Activated T-helper 17 cell treated with anti-CD3 and anti-CD28 coated beads, Interleukin-2, amount 50 U/mL, for 72 hours (primary cell): ENCODE measurements around the gene KDF1. TPM values are rescaled to one million over a fixed set of nuclear protein-coding genes. Genes with fewer than 3 reads are reported as not detected.

Experiments
- ATAC-seq: fragments of 150-1000 bp; cut with Tn5 transposase; replicated peaks from 2 replicates; pipeline ENCODE4 v1.10.0; 2021; ENCODE audit warnings: mild to moderate bottlenecking, moderate library complexity
- H3K27ac Mint-ChIP-seq: one replicate; pipeline ENCODE4 v1.8.0; 2022; ENCODE audit warnings: mixed read lengths
- H3K27me3 Mint-ChIP-seq: one replicate; pipeline ENCODE4 v1.8.0; 2022; ENCODE audit warnings: mixed read lengths
- H3K36me3 Mint-ChIP-seq: one replicate; pipeline ENCODE4 v1.8.0; 2022; ENCODE audit warnings: low read depth, mild to moderate bottlenecking, mixed read lengths
- H3K4me1 Mint-ChIP-seq: one replicate; pipeline ENCODE4 v1.8.0; 2022; ENCODE audit warnings: mixed read lengths
- H3K4me3 Mint-ChIP-seq: one replicate; pipeline ENCODE4 v1.8.0; 2022; ENCODE audit warnings: mild to moderate bottlenecking, mixed read lengths
- H3K9me3 Mint-ChIP-seq: one replicate; pipeline ENCODE4 v1.8.0; 2022; ENCODE audit warnings: mixed read lengths
- total RNA-seq, 2 donors: library from RNA; stranded (reverse); gene quantifications; one replicate each; pipeline ENCODE4 v1.2.3, GENCODE V29; 2022

Gene KDF1, protein sequence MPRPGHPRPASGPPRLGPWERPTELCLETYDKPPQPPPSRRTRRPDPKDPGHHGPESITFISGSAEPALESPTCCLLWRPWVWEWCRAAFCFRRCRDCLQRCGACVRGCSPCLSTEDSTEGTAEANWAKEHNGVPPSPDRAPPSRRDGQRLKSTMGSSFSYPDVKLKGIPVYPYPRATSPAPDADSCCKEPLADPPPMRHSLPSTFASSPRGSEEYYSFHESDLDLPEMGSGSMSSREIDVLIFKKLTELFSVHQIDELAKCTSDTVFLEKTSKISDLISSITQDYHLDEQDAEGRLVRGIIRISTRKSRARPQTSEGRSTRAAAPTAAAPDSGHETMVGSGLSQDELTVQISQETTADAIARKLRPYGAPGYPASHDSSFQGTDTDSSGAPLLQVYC
- not detected for total RNA-seq

DNA sequence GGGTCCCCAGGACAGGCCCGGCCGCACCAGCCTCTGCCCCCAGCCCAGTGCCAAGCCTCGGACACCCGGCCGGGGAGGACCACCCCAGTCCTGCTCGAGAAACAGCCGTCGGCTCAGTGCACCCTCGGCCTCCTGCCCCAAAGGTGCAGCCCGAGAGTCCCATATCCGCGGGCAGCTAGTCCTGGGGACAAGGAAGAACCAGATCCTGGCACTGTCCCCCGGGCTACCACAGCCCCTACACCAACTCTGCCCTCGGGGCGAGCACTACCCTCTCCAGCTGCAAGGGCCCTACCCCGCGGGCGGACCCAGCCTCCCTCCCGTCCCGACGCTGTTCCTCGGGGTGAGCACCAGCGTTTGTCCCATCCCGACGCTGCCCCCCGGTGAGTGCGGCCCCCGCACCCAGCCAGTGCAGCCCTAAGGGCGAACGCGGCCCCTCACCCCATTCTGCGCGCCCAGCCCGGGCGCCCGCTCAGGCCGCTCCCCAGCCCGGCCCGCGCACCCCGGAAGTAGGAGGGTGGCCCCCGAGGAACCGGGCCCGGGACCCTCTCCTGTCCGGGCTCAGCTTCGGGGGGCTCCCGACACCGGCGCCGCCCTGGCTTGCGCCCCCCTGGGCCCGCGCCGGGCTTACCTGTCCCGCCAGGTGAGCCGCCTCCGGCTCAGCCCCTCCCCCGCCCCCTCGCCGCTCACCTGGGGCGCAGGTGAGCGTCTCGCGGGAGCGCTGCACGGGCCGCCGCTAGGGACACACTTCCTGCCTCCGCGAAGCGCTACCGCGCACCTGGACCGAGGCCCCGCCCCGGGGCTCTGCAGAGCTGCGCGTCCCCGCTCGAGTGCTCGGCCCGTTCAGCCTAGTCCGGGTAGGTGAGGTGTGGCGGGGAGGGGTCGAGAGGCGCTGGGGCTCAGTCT lies at the start of gene KDF1:
TSS of gene KDF1 (minus strand) at position 747 of the 903 bp plus-strand sequence. CDS start 8,088 bp downstream, outside the sequence.
- Mint-ChIP-seq H3K4me1 (peaks cover 5% of the 10 kb centered on the region), H3K9me3 (no peaks in the 10 kb centered on the region)

DNA sequence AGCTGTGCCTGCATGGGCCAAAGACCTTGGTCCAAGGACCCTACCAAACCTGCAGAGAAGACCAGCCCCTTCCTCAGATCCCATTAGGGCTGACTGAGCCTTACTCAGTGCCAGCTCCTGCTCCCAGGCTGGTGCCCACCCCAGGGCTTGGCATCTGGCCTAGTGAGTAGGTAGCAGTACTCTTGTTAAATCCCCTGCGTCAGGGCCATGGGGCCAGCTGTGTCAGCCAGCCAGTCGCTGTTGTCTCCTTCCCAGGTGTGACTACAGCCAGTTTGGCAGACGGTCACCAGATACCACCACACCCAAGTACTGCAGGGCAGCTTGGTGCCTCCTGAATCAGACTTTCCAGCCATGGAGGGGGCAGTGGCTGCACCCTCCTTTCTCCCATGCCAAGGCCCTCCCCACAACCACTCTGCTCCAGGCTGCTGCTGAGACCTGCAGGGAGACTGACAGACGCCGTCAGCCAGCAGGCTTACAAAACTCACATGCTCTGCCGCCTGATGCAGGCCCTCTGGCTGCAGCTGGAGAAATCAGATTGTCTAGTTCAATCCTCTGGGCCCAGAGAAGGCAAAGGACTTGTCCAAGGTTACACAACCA lies 49.4 kb upstream of the KDF1 start:
- Mint-ChIP-seq H3K27ac (no peak overlapping the region), H3K27me3 (peaks cover 15% of the 10 kb centered on the region), H3K36me3 (no peaks in the 10 kb centered on the region), H3K4me3 (no peak overlapping the region), H3K4me1 (no peaks in the 10 kb centered on the region), H3K9me3 (no peaks in the 10 kb centered on the region)
- no peak for ATAC-seq

More for the DNA sequence above, at the start of gene KDF1:
- Mint-ChIP-seq H3K4me3 (peak within 1 kb of the TSS; percentile 82), H3K27me3 (peaks cover 14% of the 10 kb centered on the region), H3K27ac (peak within 1 kb of the TSS; percentile 80), H3K36me3 (no peaks in the 10 kb centered on the region)
- ATAC-seq = peak; percentile 82

DNA sequence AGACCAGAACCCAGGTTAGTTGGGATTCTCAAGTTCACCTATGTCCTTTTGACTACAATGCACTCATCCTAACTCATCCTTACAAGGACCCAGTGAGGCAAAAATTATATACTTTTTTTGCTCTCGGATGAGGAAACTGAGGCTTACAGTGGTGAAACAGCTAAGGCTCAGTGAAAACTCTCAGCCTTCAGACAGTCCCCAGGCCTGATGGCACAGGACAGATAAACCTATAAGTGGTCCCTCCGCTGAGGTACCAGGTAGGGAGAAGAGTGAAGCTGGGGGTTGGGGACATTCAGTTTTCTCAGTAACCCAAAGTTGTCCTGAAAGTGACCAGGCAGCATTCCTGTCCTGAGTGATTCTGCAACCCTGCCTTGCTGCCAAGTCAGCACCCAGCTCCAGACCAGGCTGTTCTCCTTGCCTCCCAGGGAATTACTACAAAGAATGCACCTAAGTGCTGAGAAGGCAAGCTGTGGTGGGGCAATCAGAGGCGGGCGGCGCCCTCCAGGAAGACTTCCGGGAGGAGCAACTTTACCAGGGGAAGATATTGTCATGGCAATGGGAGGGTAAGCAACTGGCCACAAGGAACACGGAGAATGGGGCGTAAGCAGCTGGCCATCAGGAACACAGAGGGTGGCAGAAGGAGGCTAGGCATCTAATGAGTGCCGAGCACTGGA lies 47.8 kb upstream of the KDF1 start:
- Mint-ChIP-seq H3K27ac (no peak overlapping the region), H3K4me1 (no peaks in the 10 kb centered on the region), H3K9me3 (no peaks in the 10 kb centered on the region), H3K36me3 (no peaks in the 10 kb centered on the region), H3K4me3 (no peak overlapping the region), H3K27me3 (peaks cover 15% of the 10 kb centered on the region)
- no peak for ATAC-seq

DNA sequence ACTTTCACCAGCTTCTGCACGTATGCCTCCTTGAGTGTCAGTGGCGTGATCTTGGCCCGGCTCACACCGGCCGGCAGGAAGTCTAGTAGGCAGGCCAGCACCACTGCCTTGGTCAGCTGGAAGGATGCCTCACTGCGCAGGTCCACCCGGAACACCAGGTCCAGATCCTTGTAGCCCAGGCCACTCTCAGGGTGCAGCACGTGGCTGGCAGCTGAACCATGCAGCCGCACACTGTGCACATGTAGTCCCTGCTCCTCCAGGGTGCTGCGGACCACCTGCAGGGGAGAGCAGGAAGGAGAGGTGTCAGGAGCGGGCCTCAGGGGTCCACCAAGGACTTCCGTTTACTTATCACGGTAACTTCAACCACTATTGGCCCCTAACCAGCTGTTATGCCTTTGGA lies 46.4 kb upstream of the KDF1 start:
- Mint-ChIP-seq H3K9me3 (no peaks in the 10 kb centered on the region), H3K27me3 (peaks cover 8% of the 10 kb centered on the region), H3K36me3 (no peaks in the 10 kb centered on the region), H3K4me3 (no peak overlapping the region), H3K27ac (no peak overlapping the region), H3K4me1 (no peaks in the 10 kb centered on the region)
- no peak for ATAC-seq

DNA sequence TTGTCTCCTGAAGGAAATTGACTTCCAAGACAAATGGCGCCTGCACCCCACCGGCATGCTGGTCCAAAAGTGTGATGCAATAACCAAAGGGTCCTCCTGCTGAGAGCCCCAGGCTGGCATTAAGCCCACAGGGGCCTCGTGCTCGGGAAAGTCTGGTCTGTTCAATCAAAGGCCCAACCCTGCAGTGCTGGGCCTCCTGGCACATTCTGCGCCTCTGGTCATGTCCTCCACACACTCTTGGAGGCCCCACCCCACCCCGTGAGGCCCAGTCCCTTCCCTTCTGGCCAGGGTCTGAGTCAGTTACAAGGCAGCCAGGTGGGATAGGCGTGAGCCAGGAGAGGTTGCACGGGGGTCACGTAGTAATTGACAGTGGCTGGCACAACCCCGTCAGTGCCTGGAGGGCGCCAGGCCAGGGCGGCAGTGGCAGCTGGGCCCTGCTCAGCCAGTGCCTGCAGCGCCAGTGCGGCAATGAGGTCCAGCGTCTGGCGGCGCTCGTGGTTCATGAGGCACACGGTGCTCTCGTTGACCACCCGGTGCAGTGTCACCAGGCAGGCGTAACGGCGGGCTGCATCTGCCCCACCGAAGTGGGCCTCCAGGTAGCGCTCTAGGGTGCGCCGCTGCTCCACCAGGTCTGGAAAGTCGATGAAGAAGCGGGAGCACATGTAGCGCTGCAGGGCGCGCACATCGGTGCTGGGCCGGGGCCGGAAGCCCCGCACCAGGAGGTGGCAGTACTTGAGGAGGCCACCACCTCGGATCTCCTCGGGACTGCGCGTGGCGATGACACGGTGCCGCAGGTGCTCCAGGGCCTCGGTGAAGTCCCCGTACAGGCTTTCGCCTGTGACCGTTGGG lies 45.6 kb upstream of the KDF1 start:
- Mint-ChIP-seq H3K4me3 (no peak overlapping the region), H3K27me3 (peaks cover 3% of the 10 kb centered on the region), H3K36me3 (no peaks in the 10 kb centered on the region), H3K4me1 (no peaks in the 10 kb centered on the region), H3K27ac (no peak overlapping the region), H3K9me3 (no peaks in the 10 kb centered on the region)
- ATAC-seq = no peak

DNA sequence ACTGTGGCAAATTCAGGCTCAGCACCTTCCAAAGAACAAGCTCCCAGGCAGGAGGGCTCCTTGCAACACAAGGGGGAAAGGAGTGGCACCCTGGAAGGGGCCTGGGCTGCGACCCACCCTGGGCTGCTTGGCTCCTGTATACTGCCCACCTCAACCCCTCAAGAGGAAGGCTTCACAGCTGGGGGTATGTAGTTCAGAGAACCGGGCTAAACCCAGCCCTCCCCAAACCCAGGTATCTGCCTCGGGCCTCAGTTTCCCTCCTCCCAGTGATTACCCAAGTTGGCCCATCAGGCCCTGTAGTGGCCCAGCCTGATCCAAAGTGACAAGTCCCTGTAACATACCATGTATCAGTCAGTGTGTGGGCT lies 44.9 kb upstream of the KDF1 start:
- no peak for ATAC-seq

DNA sequence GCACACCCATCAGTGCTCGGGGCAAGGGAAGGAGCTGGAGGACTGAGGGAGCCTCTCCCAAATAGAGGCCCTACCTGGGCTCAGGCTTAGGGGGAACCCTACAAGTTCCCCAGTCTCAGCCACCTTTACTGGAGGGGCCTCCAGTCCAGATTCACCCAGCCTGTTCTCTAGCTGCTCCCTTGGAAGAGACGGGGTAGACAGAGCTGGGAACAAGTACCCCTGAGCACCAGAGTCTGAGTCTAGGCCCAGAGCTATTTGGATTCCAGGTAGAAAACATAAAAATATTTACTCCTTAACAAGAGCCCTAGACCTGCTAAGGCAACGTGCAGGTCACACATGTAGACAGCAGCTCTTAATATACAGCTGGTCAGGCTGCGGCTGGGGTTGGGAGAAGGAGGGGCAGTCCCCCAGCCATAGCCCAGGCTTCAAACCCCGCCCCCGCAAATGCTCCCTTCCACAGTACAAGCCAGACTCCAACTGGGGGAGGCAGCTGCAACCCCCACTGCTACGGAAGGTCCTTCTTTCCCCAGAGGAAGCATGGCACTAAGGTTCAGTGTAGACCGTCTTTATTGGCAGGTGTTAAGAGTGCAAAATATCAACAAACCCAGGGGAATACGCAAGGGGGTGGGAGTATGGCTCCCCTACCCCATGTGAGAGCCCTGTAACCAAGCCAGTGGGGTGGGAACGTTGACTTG lies 44.4 kb upstream of the KDF1 start:
- Mint-ChIP-seq H3K36me3 (no peaks in the 10 kb centered on the region), H3K4me3 (no peak overlapping the region), H3K4me1 (no peaks in the 10 kb centered on the region), H3K27ac (no peak overlapping the region), H3K27me3 (peaks cover 3% of the 10 kb centered on the region), H3K9me3 (no peaks in the 10 kb centered on the region)
- no peak for ATAC-seq

More for the DNA sequence above, 44.9 kb upstream of the KDF1 start:
- Mint-ChIP-seq H3K9me3 (no peaks in the 10 kb centered on the region), H3K4me1 (no peaks in the 10 kb centered on the region), H3K27ac (no peak overlapping the region), H3K4me3 (no peak overlapping the region), H3K36me3 (no peaks in the 10 kb centered on the region), H3K27me3 (peaks cover 3% of the 10 kb centered on the region)

DNA sequence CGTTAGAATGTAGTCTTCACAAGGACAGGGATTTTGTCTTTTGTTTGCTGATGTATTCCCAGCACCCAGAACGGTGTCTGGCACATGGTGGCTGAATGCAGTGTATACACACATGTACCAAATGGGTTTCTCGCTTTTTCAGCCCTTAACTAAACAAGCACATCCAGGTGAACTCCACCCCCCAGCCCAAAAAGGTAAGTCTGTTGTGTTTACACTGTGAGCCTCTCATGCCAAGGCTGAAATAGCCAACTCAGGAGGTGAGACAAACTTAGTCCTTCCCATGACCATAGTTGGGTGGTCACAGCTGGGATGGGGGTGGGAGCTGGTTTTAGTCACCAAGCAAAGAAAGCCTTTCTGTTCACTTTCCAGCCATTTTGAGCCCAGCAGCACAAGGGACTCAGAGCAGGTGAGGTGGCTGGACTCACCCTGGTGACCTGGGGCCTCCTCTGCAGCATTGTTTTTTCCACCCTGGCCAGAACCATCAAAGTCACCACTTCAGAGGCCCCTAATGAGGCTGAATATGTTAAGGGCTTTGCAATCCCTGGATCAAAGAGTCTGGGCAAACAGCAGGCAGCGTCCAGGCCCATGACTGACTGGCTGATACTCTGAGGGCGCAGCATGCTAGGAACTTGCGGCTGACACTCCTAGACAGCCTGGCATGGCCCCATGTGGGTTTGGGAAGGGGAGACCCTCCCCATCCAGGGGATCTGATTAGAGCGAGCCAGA lies 43.6 kb upstream of the KDF1 start:
- H3K9me3 Mint-ChIP-seq = no peaks in the 10 kb centered on the region
- no peaks in the 10 kb centered on the region for H3K4me1 Mint-ChIP-seq
- H3K36me3 Mint-ChIP-seq = no peaks in the 10 kb centered on the region
- ATAC-seq = no peak
- H3K27ac Mint-ChIP-seq = no peak overlapping the region
- H3K27me3 Mint-ChIP-seq = peaks cover 3% of the 10 kb centered on the region
- H3K4me3 Mint-ChIP-seq = no peak overlapping the region

DNA sequence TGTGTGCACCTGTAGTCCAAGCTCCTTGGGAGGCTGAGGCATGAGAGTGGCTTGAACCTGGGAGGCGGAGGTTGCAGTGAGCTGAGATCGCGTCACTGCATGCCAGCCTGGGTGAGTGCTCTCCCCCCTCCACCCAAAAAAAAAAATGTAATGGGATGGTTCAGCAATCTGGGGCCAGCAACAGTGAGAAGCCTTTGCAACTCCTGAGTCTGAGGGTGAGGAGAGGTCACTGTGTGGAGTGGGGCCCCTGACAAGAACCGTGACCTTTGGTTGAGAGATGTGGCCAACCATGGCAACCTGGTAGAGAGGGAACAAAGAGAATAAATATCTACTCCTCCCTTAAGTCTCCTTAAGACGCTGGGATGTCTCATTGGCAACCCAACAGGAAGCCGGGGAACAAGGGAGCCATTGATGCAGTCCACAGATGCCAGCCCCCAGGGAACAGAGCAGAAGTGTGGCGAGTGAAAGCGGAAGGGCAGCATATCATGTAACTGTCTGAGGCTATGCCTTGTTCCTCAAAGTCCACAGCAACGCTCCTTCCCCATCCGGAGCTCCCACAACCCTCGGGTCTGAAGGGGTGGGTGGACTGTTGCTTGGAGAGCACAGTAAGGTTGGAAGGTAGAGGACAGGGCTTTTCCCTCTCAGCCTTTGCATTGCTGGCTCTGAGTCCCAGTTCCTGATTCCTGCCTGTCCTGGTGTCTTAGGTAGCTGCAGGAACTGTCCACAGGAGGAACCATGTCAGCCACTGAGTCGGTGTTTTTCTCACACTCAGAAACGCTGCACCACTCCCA lies 41.5 kb upstream of the KDF1 start:
- H3K27me3 Mint-ChIP-seq = no peaks in the 10 kb centered on the region
- ATAC-seq = no peak
- no peaks in the 10 kb centered on the region for H3K4me1 Mint-ChIP-seq
- H3K27ac Mint-ChIP-seq = no peak overlapping the region
- H3K9me3 Mint-ChIP-seq = no peaks in the 10 kb centered on the region
- no peak overlapping the region for H3K4me3 Mint-ChIP-seq
- H3K36me3 Mint-ChIP-seq = no peaks in the 10 kb centered on the region

DNA sequence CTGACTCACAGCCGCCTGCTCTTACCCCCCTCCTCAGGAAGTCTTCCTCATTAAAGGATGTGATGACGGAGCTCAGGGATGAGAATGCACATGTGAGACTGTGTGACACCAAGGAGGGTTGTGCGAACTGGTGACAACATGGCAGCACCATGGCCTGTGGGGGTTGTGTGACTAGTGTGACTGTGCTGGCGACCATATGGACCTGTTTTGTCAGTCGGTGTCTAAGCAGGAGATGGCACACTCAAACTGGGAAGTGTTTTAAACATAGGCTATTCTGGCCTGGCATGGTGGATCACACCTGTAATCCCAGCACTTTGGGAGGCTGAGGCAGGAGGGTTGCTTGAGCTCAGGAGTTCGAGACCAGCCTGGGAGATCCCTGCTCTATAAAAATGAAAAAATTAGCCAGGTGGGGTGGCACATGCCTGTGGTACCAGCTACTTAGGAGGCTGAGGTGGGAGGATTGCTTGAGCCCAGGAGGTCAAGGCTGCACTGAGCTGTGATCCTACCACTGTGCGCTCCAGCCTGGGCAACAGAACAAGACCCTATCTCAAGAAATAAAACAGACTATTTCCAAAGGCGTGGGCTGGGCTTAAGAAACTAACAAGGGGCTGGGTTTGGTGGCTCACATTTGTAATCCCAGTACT lies 40.7 kb upstream of the KDF1 start:
- H3K36me3 Mint-ChIP-seq = no peaks in the 10 kb centered on the region
- no peak overlapping the region for H3K4me3 Mint-ChIP-seq
- no peak for ATAC-seq
- no peaks in the 10 kb centered on the region for H3K27me3 Mint-ChIP-seq
- H3K4me1 Mint-ChIP-seq = no peaks in the 10 kb centered on the region
- H3K27ac Mint-ChIP-seq = no peak overlapping the region
- H3K9me3 Mint-ChIP-seq = no peaks in the 10 kb centered on the region

DNA sequence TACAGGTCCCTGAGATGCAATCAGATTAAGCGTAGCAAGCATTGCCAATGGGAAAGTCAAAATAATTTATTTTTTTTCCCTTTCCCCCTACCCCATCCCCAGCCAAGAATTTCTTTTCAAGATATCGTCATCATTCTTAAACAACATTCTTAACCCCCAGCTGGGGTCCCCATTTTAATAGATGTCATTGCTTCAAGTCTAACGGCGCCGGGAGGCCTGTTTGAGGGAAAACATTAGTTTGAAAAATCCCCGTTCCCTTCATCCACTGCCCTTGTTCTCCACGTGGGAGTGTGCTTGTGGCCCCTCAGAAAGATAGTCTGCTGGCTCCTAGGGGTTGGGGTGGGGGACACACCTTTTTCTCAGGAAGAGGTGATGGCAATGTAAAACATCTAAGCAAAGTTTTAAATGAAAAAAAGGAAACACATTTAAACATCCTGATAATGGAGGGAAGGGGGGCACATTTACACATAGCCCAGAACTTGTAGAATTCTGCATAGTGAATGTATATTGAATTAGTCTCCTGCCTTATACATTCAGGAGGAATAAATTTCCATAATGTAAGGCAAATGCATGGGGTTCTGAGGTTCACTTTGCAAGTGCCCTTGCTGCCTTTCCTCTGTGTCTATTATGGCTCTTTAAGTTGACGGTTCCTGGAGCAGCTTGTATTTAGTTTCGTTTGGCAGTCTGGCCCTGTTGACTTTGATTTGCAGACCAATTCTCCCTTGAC lies 40.0 kb upstream of the KDF1 start:
- no peak overlapping the region for H3K27ac Mint-ChIP-seq
- no peaks in the 10 kb centered on the region for H3K36me3 Mint-ChIP-seq
- no peaks in the 10 kb centered on the region for H3K9me3 Mint-ChIP-seq
- peaks cover 5% of the 10 kb centered on the region for H3K27me3 Mint-ChIP-seq
- no peaks in the 10 kb centered on the region for H3K4me1 Mint-ChIP-seq
- no peak overlapping the region for H3K4me3 Mint-ChIP-seq
- ATAC-seq = no peak
